ENCODE results near the gene MS4A10.

DNA sequence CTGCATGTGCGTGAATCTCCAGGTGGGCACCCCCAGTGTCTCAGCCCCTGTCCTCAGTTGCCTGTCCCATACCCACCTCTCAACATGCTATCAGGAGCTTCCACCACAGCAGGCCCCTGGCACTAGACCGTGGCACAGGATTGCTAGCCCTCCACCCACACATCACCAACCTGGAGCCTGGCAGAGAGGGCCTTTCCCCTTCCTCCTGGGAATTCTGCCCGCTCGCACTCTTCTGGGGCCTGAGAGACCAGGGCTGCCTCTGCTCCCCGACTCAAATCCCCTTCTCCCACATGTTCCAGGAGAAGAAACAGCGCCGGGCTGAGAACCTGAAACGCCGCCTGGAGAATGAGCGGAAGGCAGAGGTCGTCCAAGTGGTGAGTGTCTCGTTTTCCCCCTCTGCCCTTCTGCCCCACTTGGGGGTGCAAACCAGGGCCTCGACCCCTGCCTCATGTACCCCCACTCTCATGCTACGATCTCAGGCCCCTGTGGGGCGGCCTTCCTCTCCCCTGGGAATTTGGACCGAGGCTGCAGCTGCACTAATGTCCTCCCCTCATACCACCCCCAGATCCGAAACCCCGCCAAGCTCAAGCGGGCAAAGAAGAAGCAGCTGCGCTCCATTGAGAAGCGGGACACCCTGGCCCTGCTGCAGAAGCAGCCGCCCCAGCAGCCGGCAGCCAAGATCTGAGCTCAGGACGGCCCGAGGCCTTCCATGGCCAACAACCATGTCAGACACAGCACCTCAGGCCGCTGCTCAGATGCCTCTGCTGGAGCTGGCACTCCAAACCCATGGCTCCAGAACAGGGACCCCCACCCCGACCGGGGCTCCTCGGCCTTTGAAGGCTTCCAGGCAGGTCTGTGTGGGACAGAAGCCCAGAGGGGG lies 64.7 kb downstream of the MS4A10 start:
- TF ChIP-seq SP1 (IDR thresholded peaks at IDR 0.05) = no peak
- TF ChIP-seq, protein P1, sequence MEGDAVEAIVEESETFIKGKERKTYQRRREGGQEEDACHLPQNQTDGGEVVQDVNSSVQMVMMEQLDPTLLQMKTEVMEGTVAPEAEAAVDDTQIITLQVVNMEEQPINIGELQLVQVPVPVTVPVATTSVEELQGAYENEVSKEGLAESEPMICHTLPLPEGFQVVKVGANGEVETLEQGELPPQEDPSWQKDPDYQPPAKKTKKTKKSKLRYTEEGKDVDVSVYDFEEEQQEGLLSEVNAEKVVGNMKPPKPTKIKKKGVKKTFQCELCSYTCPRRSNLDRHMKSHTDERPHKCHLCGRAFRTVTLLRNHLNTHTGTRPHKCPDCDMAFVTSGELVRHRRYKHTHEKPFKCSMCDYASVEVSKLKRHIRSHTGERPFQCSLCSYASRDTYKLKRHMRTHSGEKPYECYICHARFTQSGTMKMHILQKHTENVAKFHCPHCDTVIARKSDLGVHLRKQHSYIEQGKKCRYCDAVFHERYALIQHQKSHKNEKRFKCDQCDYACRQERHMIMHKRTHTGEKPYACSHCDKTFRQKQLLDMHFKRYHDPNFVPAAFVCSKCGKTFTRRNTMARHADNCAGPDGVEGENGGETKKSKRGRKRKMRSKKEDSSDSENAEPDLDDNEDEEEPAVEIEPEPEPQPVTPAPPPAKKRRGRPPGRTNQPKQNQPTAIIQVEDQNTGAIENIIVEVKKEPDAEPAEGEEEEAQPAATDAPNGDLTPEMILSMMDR (IDR thresholded peaks at IDR 0.05; ENCODE audit: low read depth, low read length, missing input control) = no peak
- no peak for TF ChIP-seq RAD21 (IDR thresholded peaks at IDR 0.05)
- no peak for TF ChIP-seq HNF4G (IDR thresholded peaks at IDR 0.05)
- TF ChIP-seq TAF1 (conservative IDR thresholded peaks at IDR 0.05) = no peak
